HEK293 (cell line): ENCODE results near the gene CXXC1.

ENCODE experiments used
- CTCF ChIP-seq: fragments of 450-650 bp; formaldehyde crosslinking; IDR thresholded peaks from 2 replicates; pipeline ENCODE4 v1.5.1; 2016; ENCODE audit warnings: missing biosample characterization, missing genetic modification characterization
- KLF9 ChIP-seq: fragments of 450-650 bp; formaldehyde crosslinking; IDR thresholded peaks from 2 replicates; pipeline ENCODE4 v1.5.1; 2016; ENCODE audit warnings: missing biosample characterization, missing genetic modification characterization, low read depth
- ZNF239 ChIP-seq: fragments of 450-650 bp; formaldehyde crosslinking; IDR thresholded peaks from 2 replicates; pipeline ENCODE4 v1.5.1; 2016; ENCODE audit warnings: missing biosample characterization, missing genetic modification characterization
- ZNF585B ChIP-seq: fragments of 450-650 bp; formaldehyde crosslinking; IDR thresholded peaks from 2 replicates; pipeline ENCODE4 v1.5.1; 2016; ENCODE audit warnings: missing biosample characterization, missing genetic modification characterization
- ZNF747 ChIP-seq: fragments of 450-650 bp; formaldehyde crosslinking; IDR thresholded peaks from 2 replicates; pipeline ENCODE4 v1.5.1; 2016; ENCODE audit warnings: missing biosample characterization, missing genetic modification characterization
- ZSCAN23 ChIP-seq: fragments of 450-650 bp; formaldehyde crosslinking; IDR thresholded peaks from 2 replicates; pipeline ENCODE4 v1.5.1; 2016; ENCODE audit warnings: missing biosample characterization, missing genetic modification characterization

GRCh38 chr18:50313031-50313607, 25.6 kb upstream of the CXXC1 start:
- TF ChIP-seq CTCF (tag by site-specific recombination) (no peak), KLF9 (tag by site-specific recombination) (no peak), ZNF747 (no peak), ZNF585B (no peak), ZNF239 (tag by site-specific recombination) (no peak), ZSCAN23 (no peak)
